Vagina (tissue), 2 donors: ENCODE measurements around the gene PODXL2. TPM values are rescaled to one million over a fixed set of nuclear protein-coding genes. Genes with fewer than 3 reads are reported as not detected.

ENCODE experiments used
- DNase-seq, 2 donors: peaks; one replicate each; pipeline ENCODE4 v3.0.0-alpha.2; 2017; ENCODE audit errors: extremely low spot score in 2 of 2
- H3K27ac ChIP-seq: fragments of 200-600 bp; sonication (generic); one replicate; pipeline ENCODE4 v1.5.1; 2019
- H3K27me3 ChIP-seq: fragments of 200-600 bp; sonication (generic); one replicate; pipeline ENCODE4 v1.5.1; 2019
- H3K36me3 ChIP-seq, 2 donors: fragments of 200-600 bp; sonication (generic); one replicate each; pipeline ENCODE4 v1.5.1; 2017 to 2019
- H3K4me1 ChIP-seq: fragments of 200-600 bp; sonication (generic); one replicate; pipeline ENCODE4 v1.5.1; 2019
- H3K4me3 ChIP-seq, 2 donors: fragments of 200-600 bp; sonication (generic); 1 replicate in 1 of 2; 2 replicates in 1 of 2; pipeline ENCODE4 v1.5.1; 2016 to 2019
- H3K9me3 ChIP-seq: fragments of 200-600 bp; sonication (generic); one replicate; pipeline ENCODE4 v1.5.1; 2019
- CTCF ChIP-seq, 3 experiments: fragments of 450-650 bp in 2 of 3; fragments of 200-600 bp in 1 of 3; sonication (generic) in 1 of 3; IDR thresholded peaks; one replicate each; pipeline ENCODE4 v1.5.1; 2017 to 2019; ENCODE audit warnings: antibody characterized with exemption in 3 of 3, mild to moderate bottlenecking in 2 of 3, moderate library complexity in 2 of 3
- POLR2A ChIP-seq, 2 donors: fragments of 450-650 bp; IDR thresholded peaks; one replicate each; pipeline ENCODE4 v1.6.1; 2017; ENCODE audit warnings: antibody characterized with exemption in 2 of 2, mild to moderate bottlenecking in 2 of 2, moderate library complexity in 2 of 2
- POLR2AphosphoS5 ChIP-seq, 2 donors: sonication (generic); formaldehyde crosslinking; IDR thresholded peaks; one replicate each; pipeline ENCODE4 v1.9.0; 2017; ENCODE audit warnings: antibody characterized with exemption in 2 of 2, mild to moderate bottlenecking in 2 of 2, low read depth in 1 of 2; ENCODE audit not compliant: insufficient read depth in 1 of 2
- intact Hi-C: fragments of 100-400 bp; cut with DNase I; formaldehyde crosslinking; loops from one replicate; pipeline ENCODE4 v1.15.1; 2023
- total RNA-seq: library from RNA; depleted of rRNA; stranded (reverse); fragments of >200 nt; gene quantifications from one replicate; pipeline ENCODE4 v1.2.3, GENCODE V29; 2016

The PODXL2 gene
- total RNA-seq, 1 donor from 2014 or later: 2.9 TPM

GRCh38 chr3:127597020-127597771, 31.8 kb upstream of the PODXL2 start:
- Histone ChIP-seq H3K4me3 (peak overlapping the region in 1 of 2 donors; percentile 58), H3K9me3 (no peaks in the 10 kb centered on the region), H3K27me3 (no peaks in the 10 kb centered on the region), H3K27ac (no peak overlapping the region), H3K4me1 (peaks cover 8% of the 10 kb centered on the region), H3K36me3 (no peaks in the 10 kb centered on the region)
- intact Hi-C loops: no loop called here
- no peak for DNase-seq
- no peak for TF ChIP-seq CTCF (IDR thresholded peaks at IDR 0.05)
- TF ChIP-seq POLR2A (IDR thresholded peaks at IDR 0.05): no peak
- no peak for TF ChIP-seq POLR2AphosphoS5 (IDR thresholded peaks at IDR 0.05; ENCODE audit: insufficient read depth in 1 of 2, low read depth in 1 of 2)

GRCh38 chr3:127598841-127599570, 30.0 kb upstream of the PODXL2 start:
- Histone ChIP-seq H3K27ac (peak overlapping the region; percentile 65), H3K4me3 (peak overlapping the region; percentile 58 to 66), H3K36me3 (no peaks in the 10 kb centered on the region), H3K4me1 (peaks cover 8% of the 10 kb centered on the region), H3K27me3 (no peaks in the 10 kb centered on the region), H3K9me3 (no peaks in the 10 kb centered on the region)
- intact Hi-C loops: no loop called here
- DNase-seq: no peak
- no peak for TF ChIP-seq POLR2AphosphoS5 (IDR thresholded peaks at IDR 0.05; ENCODE audit: insufficient read depth in 1 of 2, low read depth in 1 of 2)
- TF ChIP-seq CTCF (IDR thresholded peaks at IDR 0.05): no peak
- no peak for TF ChIP-seq POLR2A (IDR thresholded peaks at IDR 0.05)

- Histone ChIP-seq H3K27me3 (no peaks in the 10 kb centered on the region), H3K4me1 (peaks cover 8% of the 10 kb centered on the region), H3K27ac (no peak overlapping the region), H3K4me3 (no peak overlapping the region), H3K9me3 (no peaks in the 10 kb centered on the region), H3K36me3 (no peaks in the 10 kb centered on the region)
- TF ChIP-seq CTCF (IDR thresholded peaks at IDR 0.05) (no peak), POLR2AphosphoS5 (IDR thresholded peaks at IDR 0.05; ENCODE audit: insufficient read depth in 1 of 2, low read depth in 1 of 2) (no peak), POLR2A (IDR thresholded peaks at IDR 0.05) (no peak)
- DNase-seq: no peak
- intact Hi-C loops: no loop called here
These were observed 28.1 kb upstream of the PODXL2 start for GRCh38 chr3:127600749-127601456.

GRCh38 chr3:127604035-127604434, 24.9 kb upstream of the PODXL2 start:
- Histone ChIP-seq H3K4me3 (no peak overlapping the region), H3K4me1 (peaks cover under 1% of the 10 kb centered on the region), H3K27ac (no peak overlapping the region), H3K27me3 (no peaks in the 10 kb centered on the region), H3K36me3 (peaks cover 0 to 3% of the 10 kb centered on the region in 2 donors), H3K9me3 (no peaks in the 10 kb centered on the region)
- TF ChIP-seq CTCF (IDR thresholded peaks at IDR 0.05) (no peak), POLR2AphosphoS5 (IDR thresholded peaks at IDR 0.05; ENCODE audit: insufficient read depth in 1 of 2, low read depth in 1 of 2) (no peak), POLR2A (IDR thresholded peaks at IDR 0.05) (no peak)
- no peak for DNase-seq
- intact Hi-C loops: no loop called here
